Measurements from ENCODE around the gene ARHGEF39. TPM values are rescaled to one million over a fixed set of nuclear protein-coding genes. Genes with fewer than 3 reads are reported as not detected.
A peak's percentile ranks its signal among the peaks of the same experiment; 100 is the strongest.

ARHGEF39 gene
- total and polyA plus RNA-seq, 9 of the 15 experiments (the other 6 are each of a cell fraction or from before 2014, with no cell fraction given), result 2.8 to 21.7 (median 12.9) TPM

- peak in 1 of 2 experiments; percentile 63; a peak in 1 of 4 replicates for TF ChIP-seq ZNF639 (CRISPR knock-in tag; conservative IDR thresholded peaks at IDR 0.05 in 1 of 2, IDR thresholded peaks at IDR 0.05 in 1 of 2)
- TF ChIP-seq, protein P1, sequence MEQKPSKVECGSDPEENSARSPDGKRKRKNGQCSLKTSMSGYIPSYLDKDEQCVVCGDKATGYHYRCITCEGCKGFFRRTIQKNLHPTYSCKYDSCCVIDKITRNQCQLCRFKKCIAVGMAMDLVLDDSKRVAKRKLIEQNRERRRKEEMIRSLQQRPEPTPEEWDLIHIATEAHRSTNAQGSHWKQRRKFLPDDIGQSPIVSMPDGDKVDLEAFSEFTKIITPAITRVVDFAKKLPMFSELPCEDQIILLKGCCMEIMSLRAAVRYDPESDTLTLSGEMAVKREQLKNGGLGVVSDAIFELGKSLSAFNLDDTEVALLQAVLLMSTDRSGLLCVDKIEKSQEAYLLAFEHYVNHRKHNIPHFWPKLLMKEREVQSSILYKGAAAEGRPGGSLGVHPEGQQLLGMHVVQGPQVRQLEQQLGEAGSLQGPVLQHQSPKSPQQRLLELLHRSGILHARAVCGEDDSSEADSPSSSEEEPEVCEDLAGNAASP (IDR thresholded peaks at IDR 0.05), result no peak
- TF ChIP-seq CHAMP1 (IDR thresholded peaks at IDR 0.05), result no peak
- no peak for TF ChIP-seq MCM7 (IDR thresholded peaks at IDR 0.05)
- TF ChIP-seq TOE1 (IDR thresholded peaks at IDR 0.05; ENCODE audit: borderline replicate concordance), result peak; percentile 68; the same call in 1 of the 2 replicates
- 0 out of 2 replicates have a peak, but pooled peaks have one; percentile 71 for TF ChIP-seq TOE1 (CRISPR knock-in tag; IDR thresholded peaks at IDR 0.05; ENCODE audit: borderline replicate concordance, low read depth)
- peak; percentile 61; the same call in 1 of the 2 replicates for TF ChIP-seq LCOR (CRISPR knock-in tag; IDR thresholded peaks at IDR 0.05)
- TF ChIP-seq DNMT1 (IDR thresholded peaks at IDR 0.05), result no peak
- peak; percentile 29; the same call in 1 of the 2 replicates for TF ChIP-seq RAD51 (IDR thresholded peaks at IDR 0.05; ENCODE audit: borderline replicate concordance, low read depth)
- no peak for TF ChIP-seq TCF7L2 (IDR thresholded peaks at IDR 0.05; ENCODE audit: low read depth, low read length)
- TF ChIP-seq LEF1 (IDR thresholded peaks at IDR 0.05), result no peak
- peak; percentile 99 for TF ChIP-seq TBP (optimal IDR thresholded peaks at IDR 0.05; ENCODE audit: low read depth, low read length)
- TF ChIP-seq ZNF407 (IDR thresholded peaks at IDR 0.05; ENCODE audit: low read depth), result no peak
- TF ChIP-seq SMAD4 (CRISPR knock-in tag; conservative IDR thresholded peaks at IDR 0.05), result 0 out of 2 replicates have a peak, but pooled peaks have one; percentile 17
These were observed 7.4 kb downstream of the ARHGEF39 start, which contains the start of gene RMRP (continued) for GRCh38 chr9:35657546-35658136.
